HCT116 (cell line): Measurements from ENCODE around the gene HOXC11. TPM values are rescaled to one million over a fixed set of nuclear protein-coding genes. Genes with fewer than 3 reads are reported as not detected.

Source experiments
- ATAC-seq: fragments of 200-7000 bp; cut with Tn5 transposase; 2 replicates; pipeline ENCODE4 v1.9.1; 2020; ENCODE audit warnings: mild to moderate bottlenecking, moderate library complexity
- BruUV-seq: library from RNA; stranded (reverse); fragments of 400-500 nt; replicated peaks from 2 replicates; lab custom pipeline; 2021; lab: Mats Ljungman, UMichigan
- CTCF ChIA-PET: fragments of 300-600 bp; sonication (Branson Sonifier 250); formaldehyde crosslinking; loops from one replicate; lab custom pipeline; 2021; ENCODE audit warnings: antibody characterized with exemption; lab: Charles Lee
- POLR2A ChIA-PET: fragments of 300-600, 350-600 bp; sonication (Branson Sonifier 250); formaldehyde crosslinking; loops from one replicate; lab custom pipeline; 2021; ENCODE audit warnings: antibody characterized with exemption; lab: Charles Lee
- RAD21 ChIA-PET, 2 experiments: fragments of 300-600 bp; sonication (Branson Sonifier 250); formaldehyde crosslinking; loops; one replicate each; lab custom pipeline; 2023; ENCODE audit warnings: low total read pairs in 2 of 2; ENCODE audit not compliant: uncharacterized antibody in 2 of 2, unreplicated experiment in 2 of 2, low non-redundant PET in 1 of 2; lab: Charles Lee
- DNase-seq: peaks from one replicate; pipeline ENCODE4 v3.0.0-alpha.2; 2010; ENCODE audit warnings: low read depth, low spot score
- H2AFZ ChIP-seq: fragments of 200-600 bp; shearing (Covaris generic), sonication (generic); 2 replicates; pipeline ENCODE4 v1.6.1; 2017; ENCODE audit warnings: low read depth, mixed run types, mixed read lengths, antibody characterized with exemption, low read length; ENCODE audit not compliant: poor library complexity, severe bottlenecking
- H3K27ac ChIP-seq: 2 replicates; pipeline ENCODE4 v1.5.1; 2012; ENCODE audit warnings: low read depth, low read length
- H3K27me3 ChIP-seq: fragments of 200-600 bp; sonication (generic); 2 replicates; pipeline ENCODE4 v1.6.1; 2016; ENCODE audit warnings: mixed run types, low read length, mixed read lengths; ENCODE audit not compliant: insufficient read depth
- H3K36me3 ChIP-seq, 2 experiments: fragments of 200-500 bp in 1 of 2; fragments of 200-600 bp in 1 of 2; sonication (Bioruptor generic) in 1 of 2; sonication (generic) in 1 of 2; 2 replicates each; pipeline versions ENCODE4 v1.5.1 to v1.6.1; 2014 to 2016; ENCODE audit warnings: low read length in 2 of 2, inconsistent platforms in 1 of 2, mixed read lengths in 1 of 2, mixed run types in 1 of 2; ENCODE audit not compliant: insufficient read depth in 2 of 2, control insufficient read depth in 1 of 2
- H3K4me1 ChIP-seq, 2 experiments: fragments of 200-600 bp in 1 of 2; sonication (generic) in 1 of 2; 2 replicates each; pipeline versions ENCODE4 v1.5.1 to v1.6.1; 2012 to 2017; ENCODE audit warnings: low read length in 2 of 2, inconsistent platforms in 1 of 2, mild to moderate bottlenecking in 1 of 2, mixed read lengths in 1 of 2, mixed run types in 1 of 2, moderate library complexity in 1 of 2; ENCODE audit not compliant: insufficient read depth in 2 of 2, control insufficient read depth in 1 of 2
- H3K4me2 ChIP-seq: fragments of 200-600 bp; sonication (generic); 2 replicates; pipeline ENCODE4 v1.6.1; 2017; ENCODE audit warnings: mixed run types, low read length, mixed read lengths
- H3K4me3 ChIP-seq, 2 experiments: fragments of 200-600 bp in 1 of 2; sonication (generic) in 1 of 2; replicated peaks in 1 of 2; 2 replicates each; pipeline ENCODE4 v1.5.1; 2011 to 2016; ENCODE audit warnings: low read length in 2 of 2, control low read depth in 1 of 2, low read depth in 1 of 2, mild to moderate bottlenecking in 1 of 2, mixed read lengths in 1 of 2, mixed run types in 1 of 2
- H3K79me2 ChIP-seq: fragments of 200-600 bp; sonication (generic); 2 replicates; pipeline ENCODE4 v1.6.1; 2017; ENCODE audit warnings: mild to moderate bottlenecking, mixed run types, low read length, moderate library complexity, mixed read lengths; ENCODE audit not compliant: insufficient read depth
- H3K9ac ChIP-seq: fragments of 200-600 bp; sonication (generic); 2 replicates; pipeline ENCODE4 v1.6.1; 2016; ENCODE audit warnings: low read length, mixed read lengths
- H3K9me2 ChIP-seq: fragments of 200-600 bp; sonication (generic), shearing (Covaris generic); 2 replicates; pipeline ENCODE4 v1.6.1; 2017; ENCODE audit warnings: mixed run types, mild to moderate bottlenecking, moderate library complexity; ENCODE audit not compliant: insufficient read depth
- H3K9me3 ChIP-seq, 2 experiments: fragments of 200-500 bp in 1 of 2; fragments of 200-600 bp in 1 of 2; sonication (Bioruptor generic) in 1 of 2; sonication (generic) in 1 of 2; 2 replicates each; pipeline ENCODE4 v1.6.1; 2014 to 2017; ENCODE audit warnings: low read length in 2 of 2, mixed read lengths in 2 of 2, inconsistent platforms in 1 of 2, low read depth in 1 of 2, mild to moderate bottlenecking in 1 of 2, mixed run types in 1 of 2, moderate library complexity in 1 of 2; ENCODE audit not compliant: control insufficient read depth in 1 of 2, insufficient read depth in 1 of 2
- H4K20me1 ChIP-seq: fragments of 200-600 bp; sonication (generic), shearing (Covaris generic); 2 replicates; pipeline ENCODE4 v1.6.1; 2017; ENCODE audit warnings: mixed run types, mild to moderate bottlenecking, moderate library complexity; ENCODE audit not compliant: insufficient read depth
- REST ChIP-seq: IDR thresholded peaks from 2 replicates; pipeline ENCODE4 v1.6.1; 2012; ENCODE audit warnings: low read depth
- SIN3A ChIP-seq: IDR thresholded peaks from 2 replicates; pipeline ENCODE4 v1.6.1; 2012; ENCODE audit warnings: low read depth
- intact Hi-C: fragments of 100-400 bp; cut with micrococcal nuclease; formaldehyde crosslinking; loops from 2 replicates; pipeline ENCODE4 v1.10.0; 2022
- total RNA-seq: library from RNA; stranded (reverse); gene quantifications from one replicate; pipeline ENCODE4 v1.2.1, GENCODE V29; 2021; ENCODE audit not compliant: unreplicated experiment

Gene HOXC11
- total RNA-seq, 1 experiment from 2014 or later = 0.22 TPM

- TF ChIP-seq REST = no peak
- TF ChIP-seq, all 23 proteins: peak for 0
These were observed 46.3 kb downstream of the HOXC11 start (continued) for GRCh38 chr12:54019091-54019811.

- POLR2A ChIA-PET = no interaction called here
- Histone ChIP-seq H3K27me3 (no peaks in the 10 kb centered on the region), H3K4me2 (no peak overlapping the region), H3K36me3 (no peaks in the 10 kb centered on the region), H3K4me3 (no peak overlapping the region), H3K27ac (no peak overlapping the region), H3K79me2 (no peaks in the 10 kb centered on the region), H2AFZ (no peak overlapping the region), H3K9ac (no peak overlapping the region), H3K4me1 (peaks cover 24 to 38% of the 10 kb centered on the region in 2 experiments), H3K9me2 (no peaks in the 10 kb centered on the region), H4K20me1 (no peaks in the 10 kb centered on the region), H3K9me3 (no peaks in the 10 kb centered on the region)
- RAD21 ChIA-PET = no interaction called here
- DNase-seq = no peak
- no peak for TF ChIP-seq SIN3A
- intact Hi-C loops = no loop called here
- CTCF ChIA-PET = interaction anchor here (5.3 kb wide), 1 partner anchor 12 kb away, joined by 38 read pairs; the partner anchor contains the start of gene HOXC5
- BruUV-seq = no TSS peak
- ATAC-seq = no peak
These were observed 47.1 kb downstream of the HOXC11 start for GRCh38 chr12:54019924-54020590.
